ENCODE measurements around the gene DCDC1.

DNA sequence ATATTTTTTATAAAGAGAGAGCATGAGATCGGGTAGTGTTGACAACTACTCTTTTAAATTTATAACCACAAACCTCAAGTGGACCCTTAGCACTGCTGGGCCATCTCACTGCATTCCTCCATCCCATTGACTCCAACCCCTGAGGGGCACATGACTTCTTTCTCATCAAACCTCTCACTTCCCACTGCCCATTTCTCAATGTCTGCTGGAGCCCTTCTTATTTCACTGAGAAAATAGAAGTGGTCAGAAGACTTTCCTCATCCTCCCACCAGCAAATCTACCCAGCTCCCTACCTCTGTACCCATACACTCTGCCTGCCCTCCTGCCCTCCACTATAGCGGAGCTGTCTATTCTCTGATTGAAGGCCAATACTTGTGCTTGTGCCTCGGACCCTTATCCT lies 412.8 kb downstream of the DCDC1 start:
- TF ChIP-seq, protein P1, sequence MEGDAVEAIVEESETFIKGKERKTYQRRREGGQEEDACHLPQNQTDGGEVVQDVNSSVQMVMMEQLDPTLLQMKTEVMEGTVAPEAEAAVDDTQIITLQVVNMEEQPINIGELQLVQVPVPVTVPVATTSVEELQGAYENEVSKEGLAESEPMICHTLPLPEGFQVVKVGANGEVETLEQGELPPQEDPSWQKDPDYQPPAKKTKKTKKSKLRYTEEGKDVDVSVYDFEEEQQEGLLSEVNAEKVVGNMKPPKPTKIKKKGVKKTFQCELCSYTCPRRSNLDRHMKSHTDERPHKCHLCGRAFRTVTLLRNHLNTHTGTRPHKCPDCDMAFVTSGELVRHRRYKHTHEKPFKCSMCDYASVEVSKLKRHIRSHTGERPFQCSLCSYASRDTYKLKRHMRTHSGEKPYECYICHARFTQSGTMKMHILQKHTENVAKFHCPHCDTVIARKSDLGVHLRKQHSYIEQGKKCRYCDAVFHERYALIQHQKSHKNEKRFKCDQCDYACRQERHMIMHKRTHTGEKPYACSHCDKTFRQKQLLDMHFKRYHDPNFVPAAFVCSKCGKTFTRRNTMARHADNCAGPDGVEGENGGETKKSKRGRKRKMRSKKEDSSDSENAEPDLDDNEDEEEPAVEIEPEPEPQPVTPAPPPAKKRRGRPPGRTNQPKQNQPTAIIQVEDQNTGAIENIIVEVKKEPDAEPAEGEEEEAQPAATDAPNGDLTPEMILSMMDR (IDR thresholded peaks at IDR 0.05): no peak
- no peak for TF ChIP-seq SIN3A (IDR thresholded peaks at IDR 0.05; ENCODE audit: borderline replicate concordance, insufficient read depth, low read depth, low read length)
- TF ChIP-seq, protein P2, sequence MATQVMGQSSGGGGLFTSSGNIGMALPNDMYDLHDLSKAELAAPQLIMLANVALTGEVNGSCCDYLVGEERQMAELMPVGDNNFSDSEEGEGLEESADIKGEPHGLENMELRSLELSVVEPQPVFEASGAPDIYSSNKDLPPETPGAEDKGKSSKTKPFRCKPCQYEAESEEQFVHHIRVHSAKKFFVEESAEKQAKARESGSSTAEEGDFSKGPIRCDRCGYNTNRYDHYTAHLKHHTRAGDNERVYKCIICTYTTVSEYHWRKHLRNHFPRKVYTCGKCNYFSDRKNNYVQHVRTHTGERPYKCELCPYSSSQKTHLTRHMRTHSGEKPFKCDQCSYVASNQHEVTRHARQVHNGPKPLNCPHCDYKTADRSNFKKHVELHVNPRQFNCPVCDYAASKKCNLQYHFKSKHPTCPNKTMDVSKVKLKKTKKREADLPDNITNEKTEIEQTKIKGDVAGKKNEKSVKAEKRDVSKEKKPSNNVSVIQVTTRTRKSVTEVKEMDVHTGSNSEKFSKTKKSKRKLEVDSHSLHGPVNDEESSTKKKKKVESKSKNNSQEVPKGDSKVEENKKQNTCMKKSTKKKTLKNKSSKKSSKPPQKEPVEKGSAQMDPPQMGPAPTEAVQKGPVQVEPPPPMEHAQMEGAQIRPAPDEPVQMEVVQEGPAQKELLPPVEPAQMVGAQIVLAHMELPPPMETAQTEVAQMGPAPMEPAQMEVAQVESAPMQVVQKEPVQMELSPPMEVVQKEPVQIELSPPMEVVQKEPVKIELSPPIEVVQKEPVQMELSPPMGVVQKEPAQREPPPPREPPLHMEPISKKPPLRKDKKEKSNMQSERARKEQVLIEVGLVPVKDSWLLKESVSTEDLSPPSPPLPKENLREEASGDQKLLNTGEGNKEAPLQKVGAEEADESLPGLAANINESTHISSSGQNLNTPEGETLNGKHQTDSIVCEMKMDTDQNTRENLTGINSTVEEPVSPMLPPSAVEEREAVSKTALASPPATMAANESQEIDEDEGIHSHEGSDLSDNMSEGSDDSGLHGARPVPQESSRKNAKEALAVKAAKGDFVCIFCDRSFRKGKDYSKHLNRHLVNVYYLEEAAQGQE (IDR thresholded peaks at IDR 0.05; ENCODE audit: insufficient read depth in 1 of 2, low read depth in 2 of 2, low read length in 1 of 2): no peak
- TF ChIP-seq POLR2AphosphoS5 (IDR thresholded peaks at IDR 0.05; ENCODE audit: low read depth, low read length): no peak

Measured in Panc1 (cell line).